ENCODE results near the gene EFL1. TPM values are rescaled to one million over a fixed set of nuclear protein-coding genes. Genes with fewer than 3 reads are reported as not detected.

EFL1 gene
- total and polyA plus RNA-seq, 10 of the 15 experiments (the other 5 are each of a cell fraction or from before 2014, with no cell fraction given) = 6.2 to 42.3 (median 24.7) TPM

- no peak for TF ChIP-seq IRF5 (IDR thresholded peaks at IDR 0.05; ENCODE audit: borderline replicate concordance)
- no peak for TF ChIP-seq MLLT1 (IDR thresholded peaks at IDR 0.05)
These were observed 90.0 kb downstream of the EFL1 start (continued) for GRCh38 chr15:82172506-82172905.

GRCh38 chr15:82168757-82169156, 93.8 kb downstream of the EFL1 start:
- ATAC-seq = no peak
- Histone ChIP-seq H2AFZ (ENCODE audit: control insufficient read depth, low read depth, low read length) (no peak overlapping the region), H3K4me1 (ENCODE audit: control insufficient read depth, insufficient read depth, low read length) (no peaks in the 10 kb centered on the region), H3K36me3 (ENCODE audit: control insufficient read depth in 2 of 2, insufficient read depth in 2 of 2, low read length in 1 of 2) (peaks cover 0 to under 1% of the 10 kb centered on the region in 2 experiments; a peak in 2 of 4 replicates), H3K79me2 (ENCODE audit: control insufficient read depth, insufficient read depth, low read length) (no peaks in the 10 kb centered on the region), H3K9ac (ENCODE audit: control insufficient read depth, insufficient read depth, low read length) (no peak overlapping the region), H3K9me3 (replicated peaks; ENCODE audit: control insufficient read depth, insufficient read depth, low read length) (no peaks in the 10 kb centered on the region), H4K20me1 (ENCODE audit: control insufficient read depth, insufficient read depth) (no peaks in the 10 kb centered on the region), H3K4me2 (ENCODE audit: control insufficient read depth, insufficient read depth) (no peak overlapping the region), H3K27me3 (replicated peaks in 1 of 2; ENCODE audit: control insufficient read depth in 2 of 2, insufficient read depth in 2 of 2, low read length in 1 of 2) (no peaks in the 10 kb centered on the region), H3K27ac (ENCODE audit: control insufficient read depth, insufficient read depth) (no peak overlapping the region), H3K4me3 (no peak overlapping the region)
- no peak for TF ChIP-seq BHLHE40 (IDR thresholded peaks at IDR 0.05; ENCODE audit: borderline replicate concordance in 1 of 2, low read depth in 2 of 2, low read length in 1 of 2)
- DNase-seq (ENCODE audit: low read depth, low spot score) = no peak
- POLR2A ChIA-PET = no interaction called here
- RAD21 ChIA-PET (ENCODE audit: unreplicated experiment) = no interaction called here
- in situ Hi-C loops (cut with MboI) = no loop called here
- intact Hi-C loops (cut with micrococcal nuclease; ENCODE audit: unreplicated experiment) = no loop called here
- SMC1A ChIA-PET (ENCODE audit: uncharacterized antibody, unreplicated experiment) = interaction anchor here (0.8 to 1.4 kb wide), 3 partner anchors 18 to 211 kb away, joined by 3 read pairs; no protein-coding TSS in a partner anchor
- CTCF ChIA-PET = interaction anchor here (1.2 to 1.6 kb wide), 2 partner anchors 28 to 61 kb away, joined by 4 to 5 read pairs; no protein-coding TSS in a partner anchor
- FAIRE-seq = no peak
- WGBS (ENCODE audit: insufficient coverage, insufficient replicate concordance, low lambda C conversion rate, missing lambda C conversion rate) = 100% methylated on average over 2 of the region's 2 CpGs
- no TSS peak for BruUV-seq (replicated peaks)

Measured in GM12878 (cell line).